GM19238 (cell line): ENCODE results near the gene CFAP221.
A peak's percentile ranks its signal among the peaks of the same experiment; 100 is the strongest.

Experiments used
- DNase-seq: peaks from one replicate; pipeline ENCODE4 v3.0.0; 2011; ENCODE audit warnings: low spot score; ENCODE audit not compliant: insufficient read length

Gene CFAP221

DNA sequence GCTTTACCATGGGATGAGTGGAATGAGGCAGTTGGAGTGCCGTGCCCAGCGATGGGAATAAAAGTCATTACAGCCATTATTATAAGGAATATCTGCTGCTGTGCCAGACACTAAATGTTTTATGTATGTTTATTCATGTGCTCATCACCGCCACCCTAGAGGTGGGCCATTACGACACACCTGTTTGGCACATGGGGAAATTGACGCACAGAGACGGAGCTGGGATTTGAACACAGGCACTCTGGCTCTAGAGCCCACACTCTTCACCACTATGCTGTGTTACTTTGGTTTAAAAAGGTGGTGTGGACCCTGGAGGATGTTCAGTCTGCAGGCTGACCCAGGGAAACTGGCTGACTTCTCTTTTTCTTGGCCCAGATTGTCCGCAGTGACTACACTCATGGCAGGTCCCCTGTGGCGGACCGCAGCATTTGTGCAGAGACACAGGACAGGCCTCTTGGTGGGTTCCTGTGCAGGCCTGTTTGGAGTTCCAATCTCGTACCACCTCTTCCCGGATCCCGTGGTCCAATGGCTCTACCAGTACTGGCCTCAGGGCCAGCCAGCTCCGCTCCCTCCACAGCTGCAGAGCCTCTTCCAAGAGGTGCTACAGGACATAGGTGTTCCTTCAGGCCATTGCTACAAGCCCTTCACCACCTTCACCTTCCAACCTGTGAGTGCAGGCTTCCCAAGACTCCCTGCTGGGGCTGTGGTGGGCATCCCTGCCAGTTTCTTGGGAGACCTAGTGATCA is 136.4 kb downstream of the CFAP221 start:
- DNase-seq, result no peak

DNA sequence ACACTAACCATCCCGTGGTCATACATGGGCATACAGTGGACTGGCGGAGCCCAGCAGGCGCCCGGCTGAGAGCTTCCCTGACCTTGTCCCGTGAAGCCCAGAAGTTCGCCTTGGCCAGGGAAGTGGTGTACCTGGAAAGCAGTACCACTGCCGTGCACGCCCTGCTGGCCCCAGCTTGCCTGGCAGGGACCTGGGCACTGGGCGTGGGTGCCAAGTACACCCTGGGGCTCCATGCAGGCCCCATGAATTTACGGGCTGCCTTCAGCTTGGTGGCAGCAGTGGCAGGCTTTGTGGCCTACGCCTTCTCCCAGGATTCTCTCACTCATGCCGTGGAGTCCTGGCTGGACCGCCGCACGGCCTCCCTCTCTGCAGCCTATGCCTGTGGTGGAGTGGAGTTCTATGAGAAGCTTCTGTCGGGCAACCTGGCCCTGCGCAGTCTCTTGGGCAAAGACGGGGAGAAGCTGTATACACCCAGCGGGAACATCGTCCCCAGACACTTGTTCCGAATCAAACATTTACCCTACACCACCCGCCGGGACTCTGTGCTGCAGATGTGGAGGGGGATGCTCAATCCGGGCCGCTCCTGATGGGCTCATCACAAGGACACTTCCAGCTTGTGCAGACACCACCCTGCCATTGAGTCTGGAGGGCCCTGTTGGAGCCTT is 137.1 kb downstream of the CFAP221 start:
- DNase-seq, result no peak

- no peak for DNase-seq
These were observed 137.6 kb downstream of the CFAP221 start for GRCh38 chr2:119681868-119682220.

DNA sequence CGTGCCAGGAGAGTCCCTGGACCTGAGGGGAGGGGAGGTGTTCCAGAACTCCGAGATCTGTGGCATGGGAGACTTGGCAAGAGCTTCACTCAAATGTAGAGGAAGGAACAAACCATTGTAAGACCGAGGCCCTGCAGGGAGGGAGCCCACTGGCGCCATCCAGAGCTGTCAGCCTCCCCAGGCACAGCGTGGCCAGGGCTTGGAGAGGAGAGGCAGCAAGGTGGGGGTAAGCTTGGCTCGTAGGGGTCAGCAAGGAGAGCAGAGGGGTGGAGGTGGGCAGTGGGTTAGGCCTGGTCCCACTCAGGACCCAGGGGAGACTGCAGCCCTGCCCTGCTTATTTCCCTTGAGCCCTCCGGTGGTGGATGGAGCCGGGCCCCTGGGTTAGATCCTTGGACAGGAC is 138.3 kb downstream of the CFAP221 start:
- DNase-seq, result no peak

- DNase-seq, result no peak
These were observed 138.9 kb downstream of the CFAP221 start for GRCh38 chr2:119683074-119683712.

DNA sequence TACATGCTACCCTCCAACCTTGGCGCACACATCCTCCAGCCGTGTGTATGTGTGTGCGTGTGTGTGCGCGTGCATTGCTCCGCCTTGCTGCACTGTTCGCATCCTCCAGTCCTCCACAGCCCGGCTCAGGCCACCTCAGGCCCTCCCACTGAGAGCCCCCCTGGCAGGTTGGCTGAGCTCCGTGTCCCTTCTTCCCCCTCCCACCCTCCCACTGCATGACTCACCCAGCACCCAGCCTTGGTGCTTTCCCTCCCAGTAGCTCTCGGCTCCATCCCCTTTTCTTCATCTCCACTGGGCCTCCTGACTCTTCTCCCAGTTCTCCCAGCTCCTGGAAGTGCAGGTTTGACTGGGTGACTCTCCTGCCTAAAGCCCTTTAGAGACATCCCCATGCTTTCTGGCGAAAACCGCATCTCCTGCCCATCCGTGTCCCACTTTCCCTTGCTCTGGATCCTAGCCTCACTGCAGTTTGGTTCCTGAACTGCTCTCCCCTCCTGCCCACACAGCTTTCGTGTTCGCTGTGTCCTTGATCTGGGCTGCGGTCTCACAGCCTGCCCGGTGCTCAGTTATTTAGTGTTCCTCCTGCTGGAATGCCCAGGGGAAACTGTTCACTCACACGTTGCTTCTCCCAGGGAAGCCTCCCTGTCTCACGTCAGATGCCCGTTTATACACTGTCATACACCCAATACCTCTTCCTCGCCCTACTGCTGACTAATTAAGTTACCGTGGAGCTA is 139.6 kb downstream of the CFAP221 start:
- DNase-seq, result no peak

DNA sequence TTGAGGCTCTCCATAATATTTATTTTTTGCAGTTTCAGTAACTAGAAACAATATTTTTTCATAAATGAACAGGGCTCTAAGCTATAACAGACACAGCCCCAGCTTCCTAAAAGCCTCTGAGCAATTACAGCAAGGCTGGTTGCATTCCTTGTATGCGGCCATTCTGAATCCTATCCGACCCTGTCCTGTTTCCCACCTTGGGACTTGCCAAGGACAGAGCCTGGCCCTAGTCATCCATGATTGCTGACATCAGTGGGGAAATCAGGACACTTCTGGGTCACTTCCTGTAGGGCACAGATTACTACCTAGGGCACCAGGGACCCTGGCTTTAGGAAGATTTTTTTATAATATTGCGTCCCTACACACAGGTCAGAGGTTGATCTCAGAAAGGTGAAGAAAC is 140.3 kb downstream of the CFAP221 start:
- DNase-seq, result no peak

DNA sequence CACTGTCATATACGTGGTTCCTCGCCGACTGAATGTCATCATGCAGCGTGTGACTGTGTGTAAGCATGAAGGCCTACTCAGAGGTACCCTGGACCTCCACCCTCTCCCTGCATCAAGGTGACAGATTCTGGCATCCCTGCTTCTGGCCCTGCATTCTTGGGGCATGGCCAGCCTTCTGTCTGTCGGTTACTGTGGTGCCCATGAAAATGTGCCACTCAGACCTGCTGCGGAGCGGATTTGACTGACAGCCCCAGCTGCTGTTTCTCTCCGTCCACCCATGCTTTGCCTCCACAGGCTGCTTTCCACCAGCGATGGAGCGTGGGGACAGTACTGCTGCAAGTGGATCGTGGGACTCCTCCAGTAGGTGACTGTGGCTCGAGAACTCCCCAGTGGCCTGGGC is 144.4 kb downstream of the CFAP221 start:
- no peak for DNase-seq

DNA sequence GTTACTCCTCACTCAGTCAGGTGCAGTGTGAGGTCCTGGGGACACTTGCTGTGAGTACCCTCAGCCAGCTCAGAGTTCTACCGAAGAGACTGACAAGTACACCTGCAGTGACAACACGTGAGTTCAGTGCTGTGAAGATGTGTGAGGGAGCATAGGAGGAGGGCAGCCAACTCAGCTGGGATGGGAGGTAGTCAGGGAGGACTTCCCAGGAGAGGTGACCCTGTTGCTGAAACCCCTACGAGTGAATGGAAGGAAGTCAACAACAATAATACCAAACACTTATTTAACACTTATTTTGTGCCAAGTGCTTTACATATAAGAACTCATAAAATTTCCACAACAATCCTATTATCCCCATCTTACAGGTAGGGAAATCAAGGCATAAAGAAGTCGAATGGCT is 145.0 kb downstream of the CFAP221 start:
- DNase-seq, result no peak

DNA sequence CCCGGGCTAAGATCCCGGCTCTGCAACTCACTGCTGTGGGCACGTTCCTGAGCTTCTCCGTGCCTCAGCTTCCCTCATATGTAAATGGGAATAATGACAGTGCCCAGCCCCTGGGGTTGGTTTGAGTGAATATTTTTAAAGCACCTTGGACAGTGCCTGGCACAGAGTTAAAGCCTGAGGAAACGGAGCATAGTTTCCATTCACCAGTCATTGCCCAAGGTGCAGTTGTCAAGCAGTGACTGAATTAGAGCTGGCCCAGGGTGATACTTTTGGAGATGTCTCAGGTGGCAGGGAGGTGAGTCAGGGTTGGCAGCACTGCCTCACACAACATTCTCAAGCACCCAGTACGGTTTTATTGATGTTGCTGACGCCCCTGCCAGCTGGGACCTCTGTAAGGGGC is 146.9 kb downstream of the CFAP221 start:
- no peak for DNase-seq

- no peak for DNase-seq
These were observed 147.5 kb downstream of the CFAP221 start for GRCh38 chr2:119691651-119692245.

DNA sequence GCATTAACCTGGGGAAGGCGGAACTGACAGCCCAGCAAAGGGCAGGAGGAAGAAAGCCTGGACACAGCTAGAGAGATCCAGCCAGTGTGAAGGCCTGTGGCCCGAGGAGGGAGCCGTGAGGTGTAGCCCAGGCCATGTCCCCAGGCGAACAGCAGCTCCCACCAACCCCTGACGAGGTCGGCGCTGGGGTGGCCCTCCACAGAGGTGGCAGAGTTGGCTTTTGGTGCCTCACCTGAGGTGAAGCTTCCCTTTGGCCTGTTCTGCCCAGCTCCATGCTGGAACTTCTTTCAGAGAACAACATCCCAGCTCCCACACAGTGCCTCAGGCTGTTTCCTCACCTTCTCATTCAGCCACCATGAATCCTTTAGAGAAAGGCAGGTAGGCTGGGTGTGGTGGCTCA is 148.1 kb downstream of the CFAP221 start:
- DNase-seq, result no peak

DNA sequence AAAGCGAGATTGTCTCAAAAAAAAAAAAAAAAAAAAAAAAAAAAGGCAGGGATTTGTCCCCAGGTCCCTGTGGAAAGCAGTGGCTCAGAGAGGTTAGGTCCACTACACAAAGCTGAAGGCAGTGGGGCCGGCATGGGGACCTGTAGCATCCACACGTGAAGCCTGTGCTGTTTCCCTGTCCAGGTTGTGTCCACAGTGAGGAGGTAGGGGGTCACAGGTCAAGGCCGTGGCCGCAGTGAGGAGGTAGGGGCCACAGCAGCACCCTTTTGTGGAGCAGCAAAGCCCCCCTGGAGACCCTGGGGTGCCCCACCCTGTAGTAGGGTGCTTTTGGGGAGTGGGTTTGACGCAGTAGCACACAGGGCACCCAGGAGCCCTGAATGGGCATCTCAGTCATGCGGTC is 148.7 kb downstream of the CFAP221 start:
- no peak for DNase-seq

- no peak for DNase-seq
These were observed 149.3 kb downstream of the CFAP221 start for GRCh38 chr2:119693567-119693966.

GRCh38 chr2:119693967-119694366 is 149.7 kb downstream of the CFAP221 start:
- no peak for DNase-seq

GRCh38 chr2:119694470-119694844 is 150.2 kb downstream of the CFAP221 start:
- DNase-seq, result no peak

GRCh38 chr2:119694845-119695521 is 150.7 kb downstream of the CFAP221 start:
- DNase-seq, result no peak

- no peak for DNase-seq
These were observed 151.8 kb downstream of the CFAP221 start for GRCh38 chr2:119696005-119696404.

GRCh38 chr2:119696494-119697030 is 152.3 kb downstream of the CFAP221 start:
- DNase-seq, result no peak

DNA sequence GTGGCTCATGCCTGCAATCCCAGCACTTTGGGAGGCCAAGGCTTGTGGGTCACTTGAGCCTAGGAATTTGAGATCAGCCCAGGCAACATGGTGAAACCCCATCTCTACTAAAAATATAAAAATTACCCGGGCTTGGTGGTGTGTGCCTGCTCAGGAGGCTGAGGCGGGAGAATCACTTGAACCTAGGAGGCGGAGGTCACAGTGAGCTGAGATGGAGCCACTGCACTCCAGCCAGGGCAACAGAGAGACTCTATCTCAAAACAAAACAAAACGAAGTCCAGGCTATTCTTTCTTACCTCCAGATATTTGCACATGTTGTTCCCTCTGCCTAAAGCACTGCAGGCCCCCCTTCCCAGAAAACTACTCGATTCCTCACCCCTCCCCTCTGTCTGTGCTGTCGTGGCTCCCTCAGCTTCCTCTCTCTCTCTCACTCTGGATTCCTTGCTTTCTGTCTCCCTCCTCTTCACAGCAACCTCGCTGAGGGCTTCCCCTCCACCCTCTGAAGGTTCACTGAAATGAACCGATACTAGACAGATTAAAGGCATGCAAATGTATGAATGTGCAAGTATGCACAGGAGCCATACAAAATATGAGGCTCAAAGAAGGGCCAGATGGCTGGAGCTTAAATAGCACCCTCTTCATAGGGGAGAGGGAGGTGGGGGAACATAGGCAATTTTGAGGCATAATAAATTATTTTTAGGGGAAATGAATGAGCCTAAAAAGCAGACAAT is 153.2 kb downstream of the CFAP221 start:
- peak; percentile 28 for DNase-seq
